HUDEP-2 (cell line): ENCODE data around the gene ADAM29.
A peak's percentile ranks its signal among the peaks of the same experiment; 100 is the strongest.
"Not testable (repeated sequence)": the region's sequence is repeated elsewhere in the genome, so short reads cannot be mapped to it uniquely, and the experiment has no call there.

ENCODE experiments used
- DNase-seq, 76 experiments: peaks; one replicate each; lab custom pipeline; 2025; ENCODE audit not compliant: unreplicated experiment in 76 of 76; lab: John Stamatoyannopoulos, UW

Gene ADAM29

GRCh38 chr4:174946246-174946645 is 28.1 kb downstream of the ADAM29 start:
- no peak for DNase-seq

- no peak for DNase-seq
Measured at GRCh38 chr4:174948826-174949225, 30.7 kb downstream of the ADAM29 start.

- DNase-seq: no peak
Measured at GRCh38 chr4:174972911-174973310, 54.8 kb downstream of the ADAM29 start.

- DNase-seq: no peak
Measured at GRCh38 chr4:174973336-174973735, 55.2 kb downstream of the ADAM29 start.

DNA sequence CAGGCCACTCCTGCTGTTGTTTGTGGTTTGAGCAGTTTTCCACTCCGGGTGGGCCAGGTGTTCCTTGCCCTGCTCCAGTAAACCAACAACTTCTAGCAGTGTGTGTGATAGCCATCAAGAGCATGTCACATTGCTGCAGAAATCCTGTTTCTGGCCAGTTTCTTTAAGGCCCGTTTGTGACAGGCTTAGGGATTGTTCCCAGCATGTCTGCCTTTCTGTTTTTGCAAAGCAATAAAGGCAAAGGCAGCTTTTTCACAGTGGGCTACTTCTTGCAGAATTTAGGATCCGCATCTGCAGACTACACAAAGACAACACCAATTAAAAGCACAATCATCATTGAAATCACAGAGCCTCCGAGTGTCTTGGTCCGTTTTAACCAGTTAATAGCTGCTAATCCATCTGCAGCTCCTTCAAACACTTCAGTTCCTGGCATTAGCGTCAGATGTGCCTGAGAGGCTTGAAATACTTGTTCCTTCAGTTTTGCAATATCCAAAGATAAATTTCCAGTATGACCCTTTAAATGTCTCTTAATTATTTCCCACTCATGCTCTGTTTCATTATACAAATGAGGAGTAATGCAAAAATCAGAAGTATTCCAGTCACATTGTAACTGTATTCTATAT is 65.1 kb downstream of the ADAM29 start:
- no peak for DNase-seq

GRCh38 chr4:174983870-174984269 is 65.7 kb downstream of the ADAM29 start:
- DNase-seq: not testable (repeated sequence)

GRCh38 chr4:174989791-174990190 is 71.6 kb downstream of the ADAM29 start:
- no peak for DNase-seq

DNA sequence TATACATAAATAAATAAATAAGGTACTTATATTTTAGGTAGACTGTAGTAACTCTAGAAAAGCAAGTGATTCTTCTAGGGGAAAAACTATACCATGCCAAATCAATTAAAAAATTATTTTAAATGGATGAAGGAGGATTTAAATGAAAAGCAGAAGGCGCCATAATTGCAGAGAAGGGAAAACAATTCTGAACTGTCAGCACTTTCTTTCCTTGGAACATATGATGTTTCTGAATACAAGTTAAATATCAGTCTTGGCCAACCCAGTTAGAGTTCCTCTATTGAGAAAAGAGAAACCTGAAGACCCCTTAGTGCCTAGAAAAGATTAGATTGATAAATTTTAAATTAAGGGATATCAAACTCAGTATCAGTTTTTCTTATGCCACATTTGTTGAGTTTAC is 75.8 kb downstream of the ADAM29 start:
- no peak for DNase-seq

- no peak for DNase-seq
Measured at GRCh38 chr4:174996079-174996478, 77.9 kb downstream of the ADAM29 start.

GRCh38 chr4:174999407-174999806 is 81.2 kb downstream of the ADAM29 start:
- DNase-seq: peak in 3 of 76 experiments; percentile 1 to 12 (median 6)

DNA sequence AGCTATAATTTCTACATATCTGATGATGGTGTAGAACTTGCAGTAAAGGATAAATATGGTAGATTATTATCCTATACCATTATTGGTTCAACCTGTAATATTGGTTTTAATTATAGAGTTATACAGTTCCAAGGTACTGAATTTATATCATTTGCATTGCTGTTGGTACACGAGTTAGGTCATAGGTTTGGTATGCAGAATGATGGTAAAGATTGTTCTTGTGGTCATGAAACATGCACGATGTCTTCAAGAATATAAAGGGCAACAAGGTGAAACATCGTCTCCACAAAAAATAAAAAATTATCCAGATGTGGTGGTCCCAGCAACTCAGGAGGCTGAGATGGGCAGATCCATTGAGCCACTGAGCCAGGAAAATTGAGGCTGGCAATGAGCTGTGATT is 99.6 kb downstream of the ADAM29 start:
- DNase-seq: no peak

DNA sequence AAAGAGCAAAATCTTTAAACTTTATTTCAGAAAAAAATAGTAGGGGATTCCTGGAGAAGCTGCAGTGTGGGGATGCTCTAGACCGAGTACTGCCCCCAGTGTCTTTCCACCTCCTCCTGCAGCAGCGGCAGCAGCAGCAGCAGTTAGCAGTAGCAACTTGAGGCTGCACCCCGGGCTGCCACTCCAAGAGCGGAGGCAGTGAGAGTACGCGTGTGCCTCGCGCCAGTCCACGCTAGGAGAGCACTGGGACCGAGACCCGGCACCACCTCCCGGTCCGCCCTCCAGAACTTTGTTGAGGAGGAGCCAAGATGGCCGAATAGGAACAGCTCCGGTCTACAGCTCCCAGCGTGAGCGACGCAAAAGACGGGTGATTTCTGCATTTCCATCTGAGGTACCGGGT is 101.3 kb downstream of the ADAM29 start:
- DNase-seq: not testable (repeated sequence)
